ENCODE measurements around the gene CTAGE1.

Gene CTAGE1

GRCh38 chr18:22363867-22364463 lies 53.8 kb downstream of the CTAGE1 start:
- Histone ChIP-seq H3K4me2 (ENCODE audit: low read length) (no peak overlapping the region), H3K4me1 (no peaks in the 10 kb centered on the region), H3K27me3 (ENCODE audit: control insufficient read depth, insufficient read depth, low read length) (no peaks in the 10 kb centered on the region), H3K9ac (no peak overlapping the region), H3K27ac (no peak overlapping the region), H3K9me3 (ENCODE audit: control insufficient read depth, low read length) (no peaks in the 10 kb centered on the region), H3K36me3 (ENCODE audit: control insufficient read depth, insufficient read depth, low read length) (no peaks in the 10 kb centered on the region), H3K4me3 (ENCODE audit: low read depth, low read length) (no peak overlapping the region), H2AFZ (no peak overlapping the region), H3K79me2 (no peaks in the 10 kb centered on the region)
- no peak for TF ChIP-seq CTCF (IDR thresholded peaks at IDR 0.05)

Data from parathyroid adenoma (tissue), 2 donors.